Measurements from ENCODE around the gene EIF4G2. TPM values are rescaled to one million over a fixed set of nuclear protein-coding genes. Genes with fewer than 3 reads are reported as not detected.

The EIF4G2 gene
- total and polyA plus RNA-seq, 2 donors, result 381 to 646 TPM

DNA sequence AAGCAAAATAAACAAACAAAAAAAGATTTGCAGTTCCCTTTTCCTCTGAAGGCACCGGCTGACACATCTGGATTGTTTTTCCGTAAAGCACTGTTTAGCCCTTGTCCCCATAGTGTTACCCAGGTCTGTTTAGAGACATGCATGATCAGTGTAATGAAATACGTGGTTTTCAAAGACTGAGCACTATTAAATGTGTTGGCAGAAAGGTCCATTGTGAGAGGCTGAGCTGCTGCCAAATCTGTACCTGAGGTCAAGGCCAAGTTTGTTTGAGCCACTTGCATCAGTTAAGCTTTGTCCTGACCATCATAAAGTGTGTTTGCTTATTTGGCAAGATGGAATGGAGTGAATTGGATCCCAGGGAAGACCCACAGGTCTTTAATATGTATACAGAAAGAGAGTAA is 31.3 kb downstream of the EIF4G2 start:
- Histone ChIP-seq H3K4me3 (ENCODE audit: low read depth, low read length) (no peak overlapping the region), H3K4me1 (ENCODE audit: insufficient read depth) (no peaks in the 10 kb centered on the region), H3K36me3 (ENCODE audit: insufficient read depth) (peaks cover 11% of the 10 kb centered on the region), H3K27ac (ENCODE audit: low read depth) (no peak overlapping the region)
- 79% methylated on average over 3 of the region's 3 CpGs for WGBS
- DNase-seq (ENCODE audit: extremely low spot score), result no peak

DNA sequence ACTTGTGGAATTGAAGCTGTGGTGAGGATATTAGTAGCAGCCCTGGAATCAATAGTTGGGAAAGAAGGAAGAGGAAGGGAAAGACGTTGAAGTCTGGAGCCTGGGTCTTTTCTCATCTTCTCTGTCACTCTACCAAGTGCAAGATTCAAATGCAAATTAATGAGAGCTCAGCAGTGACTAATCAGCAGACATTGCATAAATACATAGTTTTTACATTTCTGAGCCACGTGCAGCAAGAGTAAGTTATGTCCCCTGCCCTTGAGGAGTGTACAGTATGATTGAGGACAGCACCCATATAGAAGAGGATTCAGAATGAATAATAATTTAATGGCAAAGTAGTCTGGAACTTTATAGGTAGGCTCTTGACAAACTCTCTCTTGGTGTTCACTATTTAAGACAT is 33.9 kb downstream of the EIF4G2 start:
- H3K36me3 ChIP-seq (ENCODE audit: insufficient read depth), result peaks cover 12% of the 10 kb centered on the region
- H3K27ac ChIP-seq (ENCODE audit: low read depth), result no peak overlapping the region
- DNase-seq (ENCODE audit: extremely low spot score), result no peak
- H3K4me3 ChIP-seq (ENCODE audit: low read depth, low read length), result no peak overlapping the region
- WGBS, result 87% methylated on average over 2 of the region's 2 CpGs
- no peaks in the 10 kb centered on the region for H3K4me1 ChIP-seq (ENCODE audit: insufficient read depth)

- no peaks in the 10 kb centered on the region for H3K4me1 ChIP-seq (ENCODE audit: insufficient read depth)
- H3K36me3 ChIP-seq (ENCODE audit: insufficient read depth), result peaks cover 14% of the 10 kb centered on the region
- 90% methylated on average over 1 of the region's 1 CpG for WGBS
- no peak for DNase-seq (ENCODE audit: extremely low spot score)
- H3K27ac ChIP-seq (ENCODE audit: low read depth), result no peak overlapping the region
- no peak overlapping the region for H3K4me3 ChIP-seq (ENCODE audit: low read depth, low read length)
Measured at GRCh38 chr11:10771457-10771856, 37.3 kb downstream of the EIF4G2 start.

DNA sequence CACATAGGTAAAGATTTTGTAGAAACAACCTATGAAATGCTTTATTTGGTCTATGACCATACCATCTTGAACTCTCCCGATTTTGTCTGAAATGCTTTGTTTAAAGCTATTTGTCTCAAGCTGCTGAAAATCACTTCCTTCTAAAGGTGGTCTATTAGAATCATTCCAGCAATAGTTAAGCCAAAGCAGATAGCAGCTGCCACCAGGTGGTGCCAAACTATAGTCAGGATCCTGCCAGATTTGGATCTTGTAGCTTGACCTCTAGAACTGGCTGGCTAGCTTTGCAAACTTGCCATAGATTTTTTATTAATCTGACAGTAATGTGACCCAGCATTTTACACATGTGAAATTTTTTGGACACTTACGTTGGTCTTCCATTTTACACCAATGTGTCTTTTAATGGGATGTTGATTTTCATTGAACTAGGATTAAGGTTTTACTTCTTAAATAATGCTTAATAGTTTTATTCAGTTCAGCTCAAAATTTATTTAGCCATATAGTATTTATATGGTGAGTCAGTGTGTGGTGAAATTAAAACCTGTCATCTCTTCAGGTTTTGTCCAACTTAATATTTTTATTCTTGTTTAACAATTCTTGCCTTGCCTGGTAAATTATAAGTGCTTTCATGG is 38.0 kb downstream of the EIF4G2 start:
- DNase-seq (ENCODE audit: extremely low spot score), result no peak
- Histone ChIP-seq H3K4me3 (ENCODE audit: low read depth, low read length) (no peak overlapping the region), H3K4me1 (ENCODE audit: insufficient read depth) (no peaks in the 10 kb centered on the region), H3K27ac (ENCODE audit: low read depth) (no peak overlapping the region), H3K36me3 (ENCODE audit: insufficient read depth) (peaks cover 14% of the 10 kb centered on the region)
- WGBS, result 36% methylated on average over 2 of the region's 2 CpGs

DNA sequence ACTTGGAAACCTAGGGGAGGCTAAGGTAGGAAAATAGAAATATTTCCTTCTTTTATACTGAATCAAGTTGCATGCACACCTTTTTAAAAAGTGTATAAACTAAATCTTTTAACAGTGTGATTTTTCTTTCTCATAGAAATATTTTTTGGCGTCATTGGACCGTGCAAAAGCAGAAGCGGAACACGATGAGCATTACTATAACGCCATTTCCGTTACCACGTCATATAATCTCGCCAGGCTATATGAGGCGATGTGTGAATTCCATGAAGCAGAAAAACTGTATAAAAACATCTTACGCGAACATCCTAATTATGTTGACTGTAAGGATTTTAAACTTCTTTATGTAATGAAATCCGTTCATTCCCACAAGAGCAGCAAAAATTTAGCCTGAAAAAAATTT is 44.3 kb downstream of the EIF4G2 start:
- H3K36me3 ChIP-seq (ENCODE audit: insufficient read depth), result peaks cover 12% of the 10 kb centered on the region
- WGBS, result 95% methylated on average over 12 of the region's 12 CpGs
- no peak for DNase-seq (ENCODE audit: extremely low spot score)
- H3K4me1 ChIP-seq (ENCODE audit: insufficient read depth), result no peaks in the 10 kb centered on the region
- no peak overlapping the region for H3K27ac ChIP-seq (ENCODE audit: low read depth)
- H3K4me3 ChIP-seq (ENCODE audit: low read depth, low read length), result no peak overlapping the region

DNA sequence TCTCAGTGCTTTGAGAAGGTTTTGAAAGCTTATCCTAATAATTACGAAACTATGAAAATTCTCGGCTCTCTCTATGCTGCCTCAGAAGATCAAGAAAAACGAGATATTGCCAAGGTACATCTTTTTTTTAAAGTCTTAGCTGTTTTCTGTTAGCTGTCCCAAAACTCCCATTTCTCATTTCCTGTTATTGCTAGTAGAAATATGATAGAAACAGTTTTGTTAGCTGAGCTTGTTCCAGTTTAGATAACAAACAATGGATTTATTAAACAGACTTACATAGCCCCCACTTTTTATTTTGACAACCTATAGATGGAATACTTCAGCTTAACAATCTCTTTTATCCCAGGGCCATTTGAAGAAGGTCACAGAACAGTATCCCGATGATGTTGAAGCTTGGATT is 45.0 kb downstream of the EIF4G2 start:
- Histone ChIP-seq H3K4me1 (ENCODE audit: insufficient read depth) (no peaks in the 10 kb centered on the region), H3K36me3 (ENCODE audit: insufficient read depth) (peaks cover 12% of the 10 kb centered on the region), H3K27ac (ENCODE audit: low read depth) (no peak overlapping the region), H3K4me3 (ENCODE audit: low read depth, low read length) (no peak overlapping the region)
- no peak for DNase-seq (ENCODE audit: extremely low spot score)
- WGBS, result 90% methylated on average over 4 of the region's 4 CpGs

- H3K4me1 ChIP-seq (ENCODE audit: insufficient read depth), result no peaks in the 10 kb centered on the region
- H3K36me3 ChIP-seq (ENCODE audit: insufficient read depth), result peaks cover 12% of the 10 kb centered on the region
- H3K4me3 ChIP-seq (ENCODE audit: low read depth, low read length), result no peak overlapping the region
- no peak for DNase-seq (ENCODE audit: extremely low spot score)
- 95% methylated on average over 4 of the region's 4 CpGs for WGBS
- no peak overlapping the region for H3K27ac ChIP-seq (ENCODE audit: low read depth)
Measured at GRCh38 chr11:10762913-10763421, 45.8 kb downstream of the EIF4G2 start.

- no peak for DNase-seq (ENCODE audit: extremely low spot score)
- Histone ChIP-seq H3K4me3 (ENCODE audit: low read depth, low read length) (no peak overlapping the region), H3K36me3 (ENCODE audit: insufficient read depth) (peaks cover 11% of the 10 kb centered on the region), H3K4me1 (ENCODE audit: insufficient read depth) (no peaks in the 10 kb centered on the region), H3K27ac (ENCODE audit: low read depth) (no peak overlapping the region)
Measured at GRCh38 chr11:10762185-10762584, 46.5 kb downstream of the EIF4G2 start.

DNA sequence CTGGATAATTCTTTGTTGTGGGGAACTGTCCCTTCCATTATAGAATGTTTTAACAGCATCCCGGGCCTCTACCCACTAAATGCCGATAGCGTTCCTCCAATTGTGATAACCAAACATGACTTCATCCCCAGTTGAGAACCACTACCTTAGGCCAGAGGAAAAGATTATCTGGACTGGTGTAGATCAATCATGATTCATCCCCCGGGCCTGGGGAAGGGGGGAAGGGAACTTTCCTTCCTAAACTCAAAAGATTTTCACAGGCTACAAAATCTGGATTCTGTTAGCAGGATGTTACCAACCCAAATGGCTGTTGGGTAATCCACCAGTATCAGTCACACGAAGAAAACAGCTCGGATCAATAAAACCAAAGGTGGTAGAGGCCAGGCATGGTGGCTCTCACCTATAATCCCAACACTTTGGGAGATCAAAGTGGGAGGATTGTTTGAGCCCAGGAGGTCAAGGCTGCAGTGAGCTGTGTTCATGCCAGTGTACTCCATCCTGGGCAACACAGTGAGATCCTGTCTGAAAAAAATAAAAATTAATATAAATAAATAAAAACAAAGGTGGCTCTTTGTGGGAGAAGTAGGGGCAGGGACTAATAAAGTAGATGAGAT is 47.5 kb downstream of the EIF4G2 start:
- no peak for DNase-seq (ENCODE audit: extremely low spot score)
- H3K36me3 ChIP-seq (ENCODE audit: insufficient read depth), result peaks cover 12% of the 10 kb centered on the region
- no peak overlapping the region for H3K4me3 ChIP-seq (ENCODE audit: low read depth, low read length)
- WGBS, result 78% methylated on average over 6 of the region's 6 CpGs
- H3K27ac ChIP-seq (ENCODE audit: low read depth), result no peak overlapping the region
- H3K4me1 ChIP-seq (ENCODE audit: insufficient read depth), result no peaks in the 10 kb centered on the region

DNA sequence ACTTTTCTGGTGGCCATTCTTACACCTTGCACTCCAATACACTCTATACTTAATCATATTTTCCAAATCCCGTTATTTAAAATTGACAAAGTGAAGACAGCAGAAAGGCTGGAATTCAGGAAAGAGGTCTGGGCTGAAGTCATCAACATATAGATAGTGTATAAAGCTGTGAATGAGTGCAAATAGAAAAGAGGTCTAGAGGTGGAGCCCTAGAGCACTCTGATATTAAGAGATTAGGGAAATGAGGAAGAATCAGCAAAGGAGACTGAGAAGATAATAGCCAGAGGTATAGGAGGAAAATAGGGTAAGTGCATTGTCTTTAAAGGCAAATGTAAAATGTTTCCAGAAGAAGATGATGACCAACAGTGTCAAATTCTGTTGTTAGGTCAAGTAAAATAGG is 49.8 kb downstream of the EIF4G2 start:
- WGBS, result 95% methylated on average over 1 of the region's 1 CpG
- no peak for DNase-seq (ENCODE audit: extremely low spot score)
- Histone ChIP-seq H3K36me3 (ENCODE audit: insufficient read depth) (peaks cover 10% of the 10 kb centered on the region), H3K27ac (ENCODE audit: low read depth) (no peak overlapping the region), H3K4me1 (ENCODE audit: insufficient read depth) (no peaks in the 10 kb centered on the region), H3K4me3 (ENCODE audit: low read depth, low read length) (no peak overlapping the region)

DNA sequence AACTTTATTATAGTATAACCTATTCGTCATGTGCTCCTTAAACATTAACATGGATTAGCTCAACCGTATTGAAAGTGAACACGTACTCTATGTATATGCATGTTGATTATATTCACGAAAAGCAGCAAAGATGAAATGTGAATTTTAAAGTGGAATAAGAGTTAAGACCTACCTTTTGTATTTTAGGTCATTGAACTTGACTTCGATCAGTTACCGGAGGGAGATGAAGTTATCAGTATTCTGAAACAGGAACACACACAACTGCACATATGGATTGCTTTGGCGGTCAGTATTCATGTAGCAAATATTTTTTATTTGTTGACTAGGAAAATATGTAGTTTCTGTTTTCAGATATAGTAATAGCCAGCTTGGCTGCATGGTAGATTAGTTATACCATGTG is 56.2 kb downstream of the EIF4G2 start:
- Histone ChIP-seq H3K4me3 (ENCODE audit: low read depth, low read length) (no peak overlapping the region), H3K4me1 (ENCODE audit: insufficient read depth) (peaks cover 2% of the 10 kb centered on the region), H3K27ac (ENCODE audit: low read depth) (no peak overlapping the region), H3K36me3 (ENCODE audit: insufficient read depth) (peaks cover 2% of the 10 kb centered on the region)
- WGBS, result 80% methylated on average over 7 of the region's 7 CpGs
- no peak for DNase-seq (ENCODE audit: extremely low spot score)

GRCh38 chr11:10752061-10752460 is 56.7 kb downstream of the EIF4G2 start:
- Histone ChIP-seq H3K4me1 (ENCODE audit: insufficient read depth) (peaks cover 2% of the 10 kb centered on the region), H3K36me3 (ENCODE audit: insufficient read depth) (peaks cover under 1% of the 10 kb centered on the region), H3K4me3 (ENCODE audit: low read depth, low read length) (peak overlapping the region; percentile 82), H3K27ac (ENCODE audit: low read depth) (no peak overlapping the region)
- WGBS, result 42% methylated on average over 2 of the region's 2 CpGs
- DNase-seq (ENCODE audit: extremely low spot score), result no peak

GRCh38 chr11:10751581-10751940 is 57.2 kb downstream of the EIF4G2 start:
- DNase-seq (ENCODE audit: extremely low spot score), result no peak
- Histone ChIP-seq H3K4me3 (ENCODE audit: low read depth, low read length) (peak overlapping the region; percentile 82), H3K4me1 (ENCODE audit: insufficient read depth) (peaks cover 2% of the 10 kb centered on the region), H3K27ac (ENCODE audit: low read depth) (peak overlapping the region; percentile 95), H3K36me3 (ENCODE audit: insufficient read depth) (no peaks in the 10 kb centered on the region)
- WGBS, result under 1% methylated on average over 14 of the region's 14 CpGs

GRCh38 chr11:10750838-10751580 is 57.7 kb downstream of the EIF4G2 start, which contains the start of gene CTR9:
CTR9 (plus strand) TSS chr11:10751246; CDS start chr11:10751413, 167 bp downstream.
- Histone ChIP-seq H3K4me3 (ENCODE audit: low read depth, low read length) (peak within 1 kb of the TSS; percentile 82), H3K27ac (ENCODE audit: low read depth) (peak within 1 kb of the TSS; percentile 95), H3K36me3 (ENCODE audit: insufficient read depth) (no peaks in the 10 kb centered on the region), H3K4me1 (ENCODE audit: insufficient read depth) (peaks cover 2% of the 10 kb centered on the region)
- WGBS, result under 1% methylated on average over 67 of the region's 67 CpGs
- peak; percentile 86 for DNase-seq (ENCODE audit: extremely low spot score)
